ENCODE results near the gene AGR2.
"Not testable (repeated sequence)": the region's sequence is repeated elsewhere in the genome, so short reads cannot be mapped to it uniquely, and the experiment has no call there.

Gene AGR2

GRCh38 chr7:16804674-16805439, at the start of gene AGR2:
TSS of gene AGR2 (minus strand) at chr7:16804999. CDS start at chr7:16801796, 3,203 bp downstream.
- DNase-seq, result no peak

- not testable (repeated sequence) for DNase-seq
Observed at GRCh38 chr7:16853189-16853588, 48.4 kb upstream of the AGR2 start.

GRCh38 chr7:16851829-16852228, 47.0 kb upstream of the AGR2 start:
- DNase-seq, result no peak

- DNase-seq, result no peak
Observed at GRCh38 chr7:16850614-16851466, 46.0 kb upstream of the AGR2 start.

- no peak for DNase-seq
Observed at GRCh38 chr7:16849296-16850148, 44.7 kb upstream of the AGR2 start.

GRCh38 chr7:16847381-16847860, 42.6 kb upstream of the AGR2 start:
- DNase-seq, result peak; percentile 31

GRCh38 chr7:16846601-16847165, 41.9 kb upstream of the AGR2 start:
- DNase-seq, result no peak

- no peak for DNase-seq
Observed at GRCh38 chr7:16845746-16846145, 40.9 kb upstream of the AGR2 start.

GRCh38 chr7:16841681-16842080, 36.9 kb upstream of the AGR2 start:
- DNase-seq, result peak; percentile 48

- DNase-seq, result no peak
Observed at GRCh38 chr7:16840094-16840493, 35.3 kb upstream of the AGR2 start.

GRCh38 chr7:16839646-16840045, 34.8 kb upstream of the AGR2 start:
- peak; percentile 41 for DNase-seq

GRCh38 chr7:16838891-16839290, 34.1 kb upstream of the AGR2 start:
- no peak for DNase-seq

GRCh38 chr7:16838386-16838785, 33.6 kb upstream of the AGR2 start:
- no peak for DNase-seq

- DNase-seq, result no peak
Observed at GRCh38 chr7:16836481-16836880, 31.7 kb upstream of the AGR2 start.

- DNase-seq, result no peak
Observed at GRCh38 chr7:16833373-16833772, 28.6 kb upstream of the AGR2 start.

- no peak for DNase-seq
Observed at GRCh38 chr7:16826060-16826459, 21.3 kb upstream of the AGR2 start.

GRCh38 chr7:16822029-16822428, 17.2 kb upstream of the AGR2 start:
- DNase-seq, result no peak

- no peak for DNase-seq
Observed at GRCh38 chr7:16818732-16819131, 13.9 kb upstream of the AGR2 start.

GRCh38 chr7:16817536-16817935, 12.7 kb upstream of the AGR2 start:
- peak; percentile 43 for DNase-seq

- DNase-seq, result no peak
Observed at GRCh38 chr7:16816824-16817223, 12.0 kb upstream of the AGR2 start.

- no peak for DNase-seq
Observed at GRCh38 chr7:16815001-16815400, 10.2 kb upstream of the AGR2 start.

GRCh38 chr7:16813232-16813616, 8.4 kb upstream of the AGR2 start:
- DNase-seq, result no peak

Measured in fibroblast of skin of right quadriceps (primary cell).